DND-41 (cell line): ENCODE data around the gene RANBP17.
"Not testable (repeated sequence)": the region's sequence is repeated elsewhere in the genome, so short reads cannot be mapped to it uniquely, and the experiment has no call there.

Experiments
- ATAC-seq: fragments of 200-7000 bp; cut with Tn5 transposase; 3 replicates; pipeline ENCODE4 v1.9.1; 2021; ENCODE audit warnings: low read depth; ENCODE audit not compliant: insufficient read depth
- DNase-seq: peaks from one replicate; pipeline ENCODE4 v3.0.0-alpha.2; 2020
- H2AFZ ChIP-seq: 2 replicates; pipeline ENCODE4 v1.6.0; 2012; ENCODE audit warnings: low read depth, low read length
- H3K27ac ChIP-seq: 2 replicates; pipeline ENCODE4 v1.5.1; 2012; ENCODE audit warnings: low read length, inconsistent platforms
- H3K27me3 ChIP-seq: fragments of 200-600 bp; sonication (generic); 2 replicates; pipeline ENCODE4 v1.6.0; 2012; ENCODE audit warnings: low read length, mild to moderate bottlenecking, inconsistent platforms; ENCODE audit not compliant: insufficient read depth, poor library complexity
- H3K36me3 ChIP-seq: 2 replicates; pipeline ENCODE4 v1.5.1; 2012; ENCODE audit warnings: low read length, inconsistent platforms; ENCODE audit not compliant: insufficient read depth
- H3K4me1 ChIP-seq: 2 replicates; pipeline ENCODE4 v1.5.1; 2012; ENCODE audit warnings: mild to moderate bottlenecking, low read length; ENCODE audit not compliant: insufficient read depth
- H3K4me2 ChIP-seq: 2 replicates; pipeline ENCODE4 v1.6.0; 2012; ENCODE audit warnings: mild to moderate bottlenecking, moderate library complexity, low read length, inconsistent platforms; ENCODE audit not compliant: insufficient read depth
- H3K4me3 ChIP-seq, 2 experiments: fragments of 200-600 bp in 1 of 2; shearing (Covaris generic) in 1 of 2; 2 replicates each; pipeline ENCODE4 v1.5.1; 2012 to 2016; ENCODE audit warnings: inconsistent platforms in 2 of 2, low read length in 2 of 2, mild to moderate bottlenecking in 2 of 2, low read depth in 1 of 2, moderate library complexity in 1 of 2
- H3K79me2 ChIP-seq: 2 replicates; pipeline ENCODE4 v1.6.0; 2012; ENCODE audit warnings: low read length, inconsistent platforms; ENCODE audit not compliant: insufficient read depth
- H3K9ac ChIP-seq: 2 replicates; pipeline ENCODE4 v1.6.0; 2012; ENCODE audit warnings: low read depth, mild to moderate bottlenecking, inconsistent platforms, low read length, moderate library complexity
- H3K9me3 ChIP-seq: 2 replicates; pipeline ENCODE4 v1.5.1; 2012; ENCODE audit warnings: low read length, moderate library complexity, mild to moderate bottlenecking, inconsistent platforms; ENCODE audit not compliant: insufficient read depth, severe bottlenecking
- H4K20me1 ChIP-seq: 2 replicates; pipeline ENCODE4 v1.6.0; 2012; ENCODE audit warnings: low read length; ENCODE audit not compliant: insufficient read depth
- EZH2 ChIP-seq: IDR thresholded peaks from 3 replicates; pipeline ENCODE4 v1.6.1; 2012; ENCODE audit warnings: borderline replicate concordance, low read depth, mild to moderate bottlenecking, moderate library complexity, low read length, inconsistent platforms; ENCODE audit not compliant: severe bottlenecking
- TF ChIP-seq, protein P1 (sequence below): IDR thresholded peaks from 2 replicates; pipeline ENCODE4 v1.5.1; 2012; ENCODE audit warnings: borderline replicate concordance, low read length, moderate library complexity, mild to moderate bottlenecking; ENCODE audit not compliant: poor library complexity, severe bottlenecking; ENCODE audit errors: extremely low read depth

The RANBP17 gene

DNA sequence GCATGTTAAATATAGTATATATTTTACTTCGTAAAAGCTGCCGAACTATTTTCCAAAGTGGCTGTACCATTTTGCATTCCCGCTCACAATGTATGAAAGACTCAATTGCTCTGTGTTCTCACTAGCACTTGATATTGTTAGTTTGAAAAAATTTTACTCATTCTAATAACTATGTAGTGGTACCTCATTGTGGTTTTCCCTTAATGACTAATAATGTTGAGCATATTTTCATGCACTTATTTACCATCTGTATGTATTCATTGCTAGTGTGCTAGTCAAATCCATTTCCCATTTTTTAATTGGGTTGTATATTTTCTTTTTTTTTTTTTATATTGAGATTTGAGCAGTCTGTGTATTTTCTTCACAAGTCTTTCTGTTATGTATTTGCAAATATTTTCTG is 58.4 kb downstream of the RANBP17 start:
- Histone ChIP-seq H3K27me3 (no peaks in the 10 kb centered on the region), H3K36me3 (no peaks in the 10 kb centered on the region), H4K20me1 (no peaks in the 10 kb centered on the region), H3K27ac (no peak overlapping the region), H2AFZ (no peak overlapping the region), H3K4me2 (no peak overlapping the region), H3K79me2 (no peaks in the 10 kb centered on the region), H3K4me1 (no peaks in the 10 kb centered on the region), H3K4me3 (no peak overlapping the region), H3K9ac (no peak overlapping the region), H3K9me3 (no peaks in the 10 kb centered on the region)
- DNase-seq (no peak), ATAC-seq (no peak)
- TF ChIP-seq EZH2 = no peak
- TF ChIP-seq, protein P1, sequence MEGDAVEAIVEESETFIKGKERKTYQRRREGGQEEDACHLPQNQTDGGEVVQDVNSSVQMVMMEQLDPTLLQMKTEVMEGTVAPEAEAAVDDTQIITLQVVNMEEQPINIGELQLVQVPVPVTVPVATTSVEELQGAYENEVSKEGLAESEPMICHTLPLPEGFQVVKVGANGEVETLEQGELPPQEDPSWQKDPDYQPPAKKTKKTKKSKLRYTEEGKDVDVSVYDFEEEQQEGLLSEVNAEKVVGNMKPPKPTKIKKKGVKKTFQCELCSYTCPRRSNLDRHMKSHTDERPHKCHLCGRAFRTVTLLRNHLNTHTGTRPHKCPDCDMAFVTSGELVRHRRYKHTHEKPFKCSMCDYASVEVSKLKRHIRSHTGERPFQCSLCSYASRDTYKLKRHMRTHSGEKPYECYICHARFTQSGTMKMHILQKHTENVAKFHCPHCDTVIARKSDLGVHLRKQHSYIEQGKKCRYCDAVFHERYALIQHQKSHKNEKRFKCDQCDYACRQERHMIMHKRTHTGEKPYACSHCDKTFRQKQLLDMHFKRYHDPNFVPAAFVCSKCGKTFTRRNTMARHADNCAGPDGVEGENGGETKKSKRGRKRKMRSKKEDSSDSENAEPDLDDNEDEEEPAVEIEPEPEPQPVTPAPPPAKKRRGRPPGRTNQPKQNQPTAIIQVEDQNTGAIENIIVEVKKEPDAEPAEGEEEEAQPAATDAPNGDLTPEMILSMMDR = no peak

GRCh38 chr5:170922331-170922730 is 60.5 kb downstream of the RANBP17 start:
- not testable (repeated sequence) for H3K4me2 ChIP-seq, H3K4me1 ChIP-seq, H3K79me2 ChIP-seq, H3K9ac ChIP-seq, DNase-seq, H3K27ac ChIP-seq, ATAC-seq, H2AFZ ChIP-seq, H3K4me3 ChIP-seq, H3K27me3 ChIP-seq, H3K9me3 ChIP-seq, H3K36me3 ChIP-seq, H4K20me1 ChIP-seq

DNA sequence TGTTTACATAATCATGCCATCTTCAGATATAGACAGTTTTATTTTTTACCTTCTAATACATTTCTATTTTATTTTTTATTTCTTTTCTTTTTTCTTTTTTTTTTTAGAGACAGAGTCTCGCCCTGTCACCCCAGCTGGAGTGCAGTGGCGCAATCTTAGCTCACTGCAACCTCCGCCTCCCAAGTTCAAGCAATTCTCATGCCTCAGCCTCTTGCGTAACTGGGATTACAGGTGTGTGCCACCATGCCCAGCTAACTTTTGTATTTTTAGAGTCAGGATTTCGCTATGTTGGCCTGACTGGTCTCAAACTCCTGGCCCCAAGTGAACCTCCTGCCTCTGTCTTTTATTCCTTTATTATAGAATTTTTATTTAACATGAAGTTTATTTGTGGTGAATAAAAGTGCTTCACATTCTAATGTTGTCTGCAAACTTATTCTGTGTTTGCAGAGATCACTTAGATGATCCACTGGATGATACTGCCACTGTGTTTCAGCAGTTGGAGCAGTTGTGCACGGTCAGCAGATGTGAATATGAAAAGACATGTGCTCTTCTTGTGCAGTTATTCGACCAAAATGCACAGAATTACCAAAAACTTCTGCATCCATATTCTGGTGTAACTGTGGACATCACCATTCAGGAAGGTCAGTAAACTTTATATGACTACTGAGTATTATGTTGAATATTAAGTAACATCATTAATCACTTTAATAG is 62.2 kb downstream of the RANBP17 start:
- H3K9me3 ChIP-seq = no peaks in the 10 kb centered on the region
- H3K4me3 ChIP-seq = no peak overlapping the region
- no peak overlapping the region for H3K27ac ChIP-seq
- H3K79me2 ChIP-seq = no peaks in the 10 kb centered on the region
- H3K9ac ChIP-seq = no peak overlapping the region
- no peak for DNase-seq
- no peaks in the 10 kb centered on the region for H3K27me3 ChIP-seq
- no peak for ATAC-seq
- H3K4me1 ChIP-seq = no peaks in the 10 kb centered on the region
- H3K36me3 ChIP-seq = no peaks in the 10 kb centered on the region
- H3K4me2 ChIP-seq = no peak overlapping the region
- no peak overlapping the region for H2AFZ ChIP-seq
- TF ChIP-seq EZH2 = no peak
- TF ChIP-seq, protein P1 = no peak
- H4K20me1 ChIP-seq = no peaks in the 10 kb centered on the region

- H4K20me1 ChIP-seq, H3K27me3 ChIP-seq, H3K4me1 ChIP-seq, H3K9me3 ChIP-seq, H3K4me2 ChIP-seq, DNase-seq, H3K4me3 ChIP-seq, H3K9ac ChIP-seq, ATAC-seq, H3K27ac ChIP-seq, H3K36me3 ChIP-seq, H3K79me2 ChIP-seq, H2AFZ ChIP-seq: not testable (repeated sequence)
Measured at GRCh38 chr5:170935534-170936218, 73.9 kb downstream of the RANBP17 start.
